ENCODE measurements around the gene U2AF2.

DNA sequence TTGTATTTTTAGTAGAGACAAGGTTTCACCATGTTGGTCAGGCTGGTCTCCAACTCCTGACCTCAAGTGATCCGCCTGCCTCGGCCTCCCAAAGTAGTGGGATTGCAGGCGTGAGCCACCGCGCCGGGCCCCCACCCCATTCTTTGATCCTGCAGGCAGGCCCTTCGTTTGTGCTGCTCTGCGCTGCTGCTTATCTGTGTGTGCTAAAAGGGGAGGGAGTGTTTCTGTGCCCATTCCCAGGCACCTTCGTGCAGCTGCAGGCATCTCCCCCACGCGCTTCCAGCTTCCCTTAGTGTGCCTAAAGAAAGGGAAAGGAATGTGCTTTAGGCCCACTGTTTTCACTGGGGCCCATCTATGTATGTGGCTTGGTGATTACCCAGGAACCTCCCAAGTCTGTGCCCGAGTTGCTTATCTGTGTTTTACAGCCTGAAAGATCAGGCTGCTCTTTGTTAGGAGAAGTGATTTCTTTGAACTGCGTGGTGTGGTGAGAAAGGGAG, 47.3 kb downstream of the U2AF2 start:
- TF ChIP-seq ZBTB43 (CRISPR knock-in tag; IDR thresholded peaks at IDR 0.05) (no peak), HINFP (tag; conservative IDR thresholded peaks at IDR 0.05; ENCODE audit: low read depth) (no peak), CBX5 (IDR thresholded peaks at IDR 0.05; ENCODE audit: borderline replicate concordance, low read depth) (no peak), USF2 (CRISPR knock-in tag; IDR thresholded peaks at IDR 0.05) (no peak), SIX5 (IDR thresholded peaks at IDR 0.05; ENCODE audit: borderline replicate concordance in 1 of 2, insufficient read depth in 1 of 2, low read depth in 1 of 2, low read length in 2 of 2) (no peak), ELK1 (CRISPR knock-in tag; IDR thresholded peaks at IDR 0.05) (no peak)

Measured in K562 (cell line).